Astrocyte of the cerebellum (primary cell): ENCODE measurements around the gene THRB.

Experiments used
- DNase-seq: peaks from one replicate; pipeline ENCODE4 v3.0.0-alpha.2; 2011; ENCODE audit warnings: low read depth
- H3K4me3 ChIP-seq: 2 replicates; pipeline ENCODE4 v1.5.1; 2011; ENCODE audit warnings: mild to moderate bottlenecking, low read depth, low read length, moderate library complexity
- in situ Hi-C: cut with HindIII; loops from 2 replicates; pipeline ENCODE4 v1.10.0; 2017; ENCODE audit warnings: low sequenced_read_pairs
- TF ChIP-seq, protein P1 (sequence below): IDR thresholded peaks from 2 replicates; pipeline ENCODE4 v1.5.1; 2012; ENCODE audit warnings: low read length, low read depth, moderate library complexity, mild to moderate bottlenecking; ENCODE audit errors: missing control alignments

THRB gene

DNA sequence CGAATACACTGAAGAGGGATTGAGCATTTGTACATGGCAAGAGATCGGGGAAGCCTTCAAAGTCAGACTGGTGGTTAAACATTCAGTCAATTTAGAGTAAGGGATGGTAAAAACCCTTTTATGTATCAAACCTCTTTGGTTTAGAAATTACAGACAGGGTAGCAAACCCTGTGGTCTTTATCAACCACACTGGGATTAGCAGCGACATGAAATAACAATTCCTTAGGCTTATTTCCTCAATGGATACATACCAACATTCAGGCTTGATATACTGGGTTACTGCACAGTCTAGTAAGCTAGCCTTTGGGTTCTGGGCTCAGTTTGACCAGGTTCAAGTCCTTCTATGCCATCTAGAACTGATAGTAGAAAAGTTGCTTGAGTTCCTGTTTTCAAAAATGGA lies 127.4 kb downstream of the THRB start:
- TF ChIP-seq, protein P1, sequence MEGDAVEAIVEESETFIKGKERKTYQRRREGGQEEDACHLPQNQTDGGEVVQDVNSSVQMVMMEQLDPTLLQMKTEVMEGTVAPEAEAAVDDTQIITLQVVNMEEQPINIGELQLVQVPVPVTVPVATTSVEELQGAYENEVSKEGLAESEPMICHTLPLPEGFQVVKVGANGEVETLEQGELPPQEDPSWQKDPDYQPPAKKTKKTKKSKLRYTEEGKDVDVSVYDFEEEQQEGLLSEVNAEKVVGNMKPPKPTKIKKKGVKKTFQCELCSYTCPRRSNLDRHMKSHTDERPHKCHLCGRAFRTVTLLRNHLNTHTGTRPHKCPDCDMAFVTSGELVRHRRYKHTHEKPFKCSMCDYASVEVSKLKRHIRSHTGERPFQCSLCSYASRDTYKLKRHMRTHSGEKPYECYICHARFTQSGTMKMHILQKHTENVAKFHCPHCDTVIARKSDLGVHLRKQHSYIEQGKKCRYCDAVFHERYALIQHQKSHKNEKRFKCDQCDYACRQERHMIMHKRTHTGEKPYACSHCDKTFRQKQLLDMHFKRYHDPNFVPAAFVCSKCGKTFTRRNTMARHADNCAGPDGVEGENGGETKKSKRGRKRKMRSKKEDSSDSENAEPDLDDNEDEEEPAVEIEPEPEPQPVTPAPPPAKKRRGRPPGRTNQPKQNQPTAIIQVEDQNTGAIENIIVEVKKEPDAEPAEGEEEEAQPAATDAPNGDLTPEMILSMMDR, result no peak
- in situ Hi-C loops, result no loop called here
- DNase-seq, result no peak
- H3K4me3 ChIP-seq, result no peak overlapping the region

DNA sequence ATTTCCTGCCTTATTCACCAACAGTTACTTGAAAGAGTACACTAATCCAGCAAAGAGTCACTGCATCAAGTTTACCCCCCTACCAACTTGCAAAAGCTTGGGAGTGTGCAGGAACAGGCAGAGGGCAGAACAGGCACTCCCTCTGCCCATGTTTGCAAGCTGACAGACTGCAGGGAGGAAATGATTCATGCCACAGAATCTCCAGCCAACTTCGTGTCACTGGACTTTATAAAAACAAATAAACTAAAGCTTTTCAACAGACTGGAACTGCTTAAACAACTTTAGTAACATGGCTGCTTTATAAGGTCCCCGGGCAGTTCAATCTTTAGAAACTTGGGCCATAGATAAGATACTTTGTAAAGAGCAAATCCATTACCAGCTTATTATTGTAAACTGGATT lies 129.5 kb downstream of the THRB start:
- in situ Hi-C loops, result no loop called here
- TF ChIP-seq, protein P1, result no peak
- H3K4me3 ChIP-seq, result no peak overlapping the region
- peak; percentile 45 for DNase-seq

DNA sequence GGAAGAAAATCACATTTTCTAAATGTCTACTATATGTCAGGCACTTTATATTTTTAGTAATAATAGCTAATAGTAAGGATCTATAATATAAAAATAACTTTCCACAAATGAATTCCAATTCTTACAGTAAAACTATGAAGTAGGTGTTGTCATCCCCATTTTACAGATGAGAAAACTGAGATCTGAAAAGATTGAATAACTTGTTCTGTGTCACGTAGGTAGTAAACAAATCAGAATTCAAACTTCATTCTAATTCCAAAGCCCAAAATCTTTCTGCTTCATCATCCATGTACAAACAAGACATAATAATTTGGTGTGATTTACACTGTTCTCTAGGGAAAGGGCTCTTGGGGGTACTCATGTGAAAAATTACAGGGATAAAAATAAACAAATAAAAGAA lies 130.3 kb downstream of the THRB start:
- in situ Hi-C loops, result no loop called here
- TF ChIP-seq, protein P1, result no peak
- no peak overlapping the region for H3K4me3 ChIP-seq
- DNase-seq, result no peak

DNA sequence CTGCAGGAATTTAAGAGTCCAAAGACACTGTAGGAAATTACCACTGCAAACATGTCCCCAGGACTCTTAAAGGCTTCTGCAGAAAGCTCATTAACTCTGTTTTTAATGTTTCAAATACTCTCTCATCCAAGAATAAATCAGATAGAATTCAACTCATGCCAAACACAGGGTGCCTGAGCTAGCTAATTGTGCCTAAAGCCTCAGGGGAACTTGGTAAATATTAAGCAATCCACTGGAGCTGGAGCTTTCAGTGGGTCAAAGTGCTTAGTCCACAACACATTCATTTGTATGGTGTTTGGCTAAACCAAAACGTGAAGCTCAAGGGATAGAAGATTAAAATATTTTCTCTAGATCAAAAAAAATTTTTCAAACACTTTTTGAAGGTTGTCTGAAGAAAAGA lies 131.4 kb downstream of the THRB start:
- TF ChIP-seq, protein P1, result no peak
- no peak overlapping the region for H3K4me3 ChIP-seq
- in situ Hi-C loops, result no loop called here
- no peak for DNase-seq

DNA sequence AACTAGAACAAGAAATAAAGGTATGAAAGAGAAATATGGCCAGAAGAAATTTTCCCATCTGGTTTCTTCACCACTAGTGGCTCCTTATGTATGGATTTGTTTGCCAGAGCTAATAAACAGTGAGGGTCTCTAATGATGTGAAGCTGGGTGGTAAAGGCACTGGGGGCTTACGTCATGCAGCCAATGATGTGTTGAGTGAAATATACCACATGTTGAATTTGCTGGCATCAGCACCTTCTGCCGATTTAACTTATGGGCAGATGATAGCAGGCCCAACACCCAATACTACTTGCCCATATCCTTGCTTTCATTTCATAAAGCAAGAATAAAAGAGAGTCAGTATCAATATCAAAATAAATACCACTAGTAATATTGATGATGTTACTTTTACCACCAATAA lies 133.0 kb downstream of the THRB start:
- in situ Hi-C loops, result no loop called here
- TF ChIP-seq, protein P1, result no peak
- DNase-seq, result no peak
- H3K4me3 ChIP-seq, result no peak overlapping the region

DNA sequence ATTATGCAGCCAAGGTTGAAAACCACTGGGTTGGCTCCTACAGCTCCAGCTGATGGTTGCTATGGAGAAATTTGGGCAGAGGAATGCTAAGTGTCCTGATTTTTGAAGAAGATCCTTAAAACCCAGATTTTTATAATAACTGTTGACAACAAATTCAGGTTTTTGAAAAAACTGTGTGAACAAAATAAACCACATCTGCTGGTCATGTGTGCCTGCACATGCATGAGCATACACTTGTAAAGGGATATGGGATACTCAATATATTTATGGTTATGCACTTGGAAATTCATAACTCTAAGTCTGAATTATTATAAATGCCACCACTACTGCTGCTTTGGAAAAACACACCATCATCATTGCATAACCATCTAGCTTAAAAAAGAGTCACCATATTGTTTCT lies 133.7 kb downstream of the THRB start:
- DNase-seq, result no peak
- TF ChIP-seq, protein P1, result no peak
- in situ Hi-C loops, result no loop called here
- no peak overlapping the region for H3K4me3 ChIP-seq
